Suprapubic skin (tissue), 4 donors: ENCODE results near the gene ZNF480. TPM values are rescaled to one million over a fixed set of nuclear protein-coding genes. Genes with fewer than 3 reads are reported as not detected.

ENCODE experiments used
- DNase-seq, 2 donors: peaks; one replicate each; pipeline ENCODE4 v3.0.0-alpha.2; 2019; ENCODE audit warnings: low spot score in 2 of 2
- H3K27ac ChIP-seq: fragments of 200-600 bp; sonication (generic); one replicate; pipeline ENCODE4 v1.5.1; 2019
- H3K27me3 ChIP-seq: fragments of 200-600 bp; sonication (generic); one replicate; pipeline ENCODE4 v1.5.1; 2019
- H3K36me3 ChIP-seq: fragments of 200-600 bp; sonication (generic); one replicate; pipeline ENCODE4 v1.5.1; 2019
- H3K4me1 ChIP-seq: fragments of 200-600 bp; sonication (generic); one replicate; pipeline ENCODE4 v1.5.1; 2019
- H3K4me3 ChIP-seq: fragments of 200-600 bp; sonication (generic); one replicate; pipeline ENCODE4 v1.5.1; 2019; ENCODE audit warnings: mild to moderate bottlenecking
- H3K9me3 ChIP-seq: fragments of 200-600 bp; sonication (generic); one replicate; pipeline ENCODE4 v1.5.1; 2019
- EP300 ChIP-seq: sonication (generic); formaldehyde crosslinking; IDR thresholded peaks from one replicate; pipeline ENCODE4 v1.6.1; 2017; ENCODE audit warnings: antibody characterized with exemption
- POLR2A ChIP-seq, 2 donors: fragments of 450-650 bp; IDR thresholded peaks; one replicate each; pipeline ENCODE4 v1.6.1; 2017; ENCODE audit warnings: antibody characterized with exemption in 2 of 2, mild to moderate bottlenecking in 2 of 2, moderate library complexity in 2 of 2
- POLR2AphosphoS5 ChIP-seq, 3 donors: sonication (generic); formaldehyde crosslinking; IDR thresholded peaks; one replicate each; pipeline ENCODE4 v1.6.1; 2017; ENCODE audit warnings: antibody characterized with exemption in 3 of 3
- WGBS: methylation state at CpG from one replicate; pipeline ENCODE4 v1.1.5; 2018; 5-methylcytosine and 5-hydroxymethylcytosine counted together
- total RNA-seq, 4 donors: library from RNA; depleted of rRNA; stranded (reverse); fragments of >200 nt; gene quantifications; one replicate each; pipeline ENCODE4 v1.1.0, GENCODE V29; 2016
- TF ChIP-seq, protein P1 (sequence below), 2 donors: fragments of 200-600 bp in 1 of 2; fragments of 450-650 bp in 1 of 2; sonication (generic) in 1 of 2; IDR thresholded peaks; one replicate each; pipeline ENCODE4 v1.5.1; 2016 to 2019; ENCODE audit warnings: antibody characterized with exemption in 2 of 2, mild to moderate bottlenecking in 1 of 2, moderate library complexity in 1 of 2

ZNF480 gene
- total RNA-seq, 4 donors from 2014 or later = 4.3 to 11.4 (median 7.2) TPM

DNA sequence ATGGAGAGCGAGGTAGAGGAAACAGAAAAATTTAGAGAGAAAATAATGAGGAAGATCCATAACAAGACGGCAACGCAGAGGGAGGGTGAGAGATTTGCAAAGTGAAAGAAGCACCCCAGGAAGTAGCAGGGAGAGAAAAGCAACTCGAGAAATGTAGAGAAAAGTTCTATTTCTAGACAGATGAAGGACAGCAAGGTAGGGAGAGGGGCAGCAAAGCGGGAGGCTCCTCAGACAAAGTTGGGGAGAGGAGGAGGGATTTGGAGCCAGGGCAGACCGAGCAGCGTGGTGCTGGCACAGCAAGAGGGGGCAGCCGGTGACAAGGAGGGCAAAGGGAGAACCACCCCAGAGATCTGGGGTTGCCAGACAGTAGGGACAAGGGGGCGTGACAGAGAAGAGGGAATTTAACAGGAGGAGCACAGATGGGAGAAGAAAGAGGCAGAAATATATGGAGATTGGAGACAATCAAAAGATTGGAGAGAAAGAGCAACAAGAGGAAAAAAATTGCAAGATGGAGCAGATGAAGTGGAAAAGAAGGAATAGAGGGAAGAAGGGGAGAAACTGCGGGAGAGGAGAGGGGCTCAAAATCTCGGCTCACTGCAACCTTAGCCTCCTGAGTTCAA, 26.6 kb upstream of the ZNF480 start:
- 10% methylated on average over 11 of the region's 11 CpGs for WGBS
- DNase-seq = peak in 1 of 2 donors; percentile 67
- Histone ChIP-seq H3K27me3 (no peaks in the 10 kb centered on the region), H3K36me3 (peaks cover 22% of the 10 kb centered on the region), H3K4me1 (peaks cover 26% of the 10 kb centered on the region), H3K27ac (peak overlapping the region; percentile 94), H3K9me3 (no peaks in the 10 kb centered on the region), H3K4me3 (peak overlapping the region; percentile 75)
- no peak for TF ChIP-seq EP300
- no peak for TF ChIP-seq POLR2A (IDR thresholded peaks at IDR 0.05)
- no peak for TF ChIP-seq POLR2AphosphoS5 (IDR thresholded peaks at IDR 0.05)
- TF ChIP-seq, protein P1, sequence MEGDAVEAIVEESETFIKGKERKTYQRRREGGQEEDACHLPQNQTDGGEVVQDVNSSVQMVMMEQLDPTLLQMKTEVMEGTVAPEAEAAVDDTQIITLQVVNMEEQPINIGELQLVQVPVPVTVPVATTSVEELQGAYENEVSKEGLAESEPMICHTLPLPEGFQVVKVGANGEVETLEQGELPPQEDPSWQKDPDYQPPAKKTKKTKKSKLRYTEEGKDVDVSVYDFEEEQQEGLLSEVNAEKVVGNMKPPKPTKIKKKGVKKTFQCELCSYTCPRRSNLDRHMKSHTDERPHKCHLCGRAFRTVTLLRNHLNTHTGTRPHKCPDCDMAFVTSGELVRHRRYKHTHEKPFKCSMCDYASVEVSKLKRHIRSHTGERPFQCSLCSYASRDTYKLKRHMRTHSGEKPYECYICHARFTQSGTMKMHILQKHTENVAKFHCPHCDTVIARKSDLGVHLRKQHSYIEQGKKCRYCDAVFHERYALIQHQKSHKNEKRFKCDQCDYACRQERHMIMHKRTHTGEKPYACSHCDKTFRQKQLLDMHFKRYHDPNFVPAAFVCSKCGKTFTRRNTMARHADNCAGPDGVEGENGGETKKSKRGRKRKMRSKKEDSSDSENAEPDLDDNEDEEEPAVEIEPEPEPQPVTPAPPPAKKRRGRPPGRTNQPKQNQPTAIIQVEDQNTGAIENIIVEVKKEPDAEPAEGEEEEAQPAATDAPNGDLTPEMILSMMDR (IDR thresholded peaks at IDR 0.05) = no peak

DNA sequence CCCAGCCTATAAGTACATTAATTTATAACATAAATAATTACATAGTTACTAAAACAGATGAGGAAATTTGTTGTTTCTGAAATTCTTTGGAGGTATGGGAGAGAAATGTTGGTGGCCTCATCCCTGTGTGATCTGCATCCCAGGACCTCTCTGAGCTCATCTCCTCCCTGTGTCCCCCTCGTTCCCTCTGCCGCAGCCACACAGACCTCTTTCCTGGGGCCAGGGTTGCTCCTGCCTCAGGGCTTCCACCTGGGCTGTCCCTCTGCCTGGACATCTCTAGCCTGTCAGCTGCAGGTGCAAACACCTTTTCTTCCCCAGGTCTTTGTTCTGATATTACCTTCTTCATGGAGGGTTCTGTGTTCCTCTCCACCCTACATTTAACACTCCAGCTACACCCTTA, 23.7 kb upstream of the ZNF480 start:
- no peaks in the 10 kb centered on the region for H3K27me3 ChIP-seq
- WGBS = 94% methylated on average over 2 of the region's 2 CpGs
- peaks cover 30% of the 10 kb centered on the region for H3K4me1 ChIP-seq
- H3K27ac ChIP-seq = no peak overlapping the region
- H3K9me3 ChIP-seq = no peaks in the 10 kb centered on the region
- no peak overlapping the region for H3K4me3 ChIP-seq
- no peak for TF ChIP-seq EP300
- no peak for TF ChIP-seq POLR2A (IDR thresholded peaks at IDR 0.05)
- no peak for TF ChIP-seq POLR2AphosphoS5 (IDR thresholded peaks at IDR 0.05)
- TF ChIP-seq, protein P1 (IDR thresholded peaks at IDR 0.05) = no peak
- no peak for DNase-seq
- peaks cover 27% of the 10 kb centered on the region for H3K36me3 ChIP-seq

DNA sequence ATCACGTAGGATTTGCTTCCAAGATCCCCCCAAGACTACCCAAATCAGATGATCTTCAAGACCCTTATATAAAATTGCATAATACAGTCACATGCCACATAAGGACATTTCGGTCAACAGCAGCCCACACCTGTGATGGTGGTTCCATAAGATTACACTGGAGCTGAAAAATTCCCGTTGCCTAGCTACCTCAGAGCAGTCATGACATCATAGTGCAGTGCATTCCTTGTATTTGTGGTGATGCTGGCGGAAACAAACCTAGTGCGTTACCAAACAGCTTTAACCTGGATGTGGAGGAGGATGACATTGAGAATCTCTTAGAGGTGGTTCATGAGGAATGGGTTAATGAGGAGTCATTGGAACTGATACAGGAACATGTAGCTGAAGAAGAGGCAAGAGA, 22.8 kb upstream of the ZNF480 start:
- Histone ChIP-seq H3K4me3 (no peak overlapping the region), H3K4me1 (peaks cover 25% of the 10 kb centered on the region), H3K27ac (no peak overlapping the region), H3K27me3 (no peaks in the 10 kb centered on the region), H3K9me3 (no peaks in the 10 kb centered on the region), H3K36me3 (peaks cover 27% of the 10 kb centered on the region)
- no peak for TF ChIP-seq POLR2A (IDR thresholded peaks at IDR 0.05)
- no peak for TF ChIP-seq EP300
- TF ChIP-seq, protein P1 (IDR thresholded peaks at IDR 0.05) = no peak
- no peak for TF ChIP-seq POLR2AphosphoS5 (IDR thresholded peaks at IDR 0.05)
- no peak for DNase-seq
- WGBS = 71% methylated on average over 5 of the region's 5 CpGs

DNA sequence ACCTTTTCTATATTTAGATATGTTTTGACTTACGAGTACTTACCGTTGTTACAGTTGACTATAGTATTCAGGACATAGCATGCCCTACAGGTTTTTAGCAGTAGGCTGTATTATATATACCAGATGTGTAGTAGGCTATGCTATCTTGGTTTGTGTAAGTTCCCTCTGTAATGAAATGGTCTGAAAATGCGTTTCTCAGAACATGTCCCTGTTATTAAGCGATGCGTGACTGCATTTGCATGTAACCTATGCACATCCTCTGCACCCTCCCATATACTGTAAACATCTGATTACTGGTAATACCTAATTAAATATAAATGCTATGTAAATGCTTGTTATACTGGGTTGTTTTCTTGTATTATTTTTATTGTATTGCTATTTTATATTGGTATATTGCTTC, 21.0 kb upstream of the ZNF480 start:
- H3K4me3 ChIP-seq = no peak overlapping the region
- WGBS = 83% methylated on average over 5 of the region's 5 CpGs
- peaks cover 17% of the 10 kb centered on the region for H3K4me1 ChIP-seq
- DNase-seq = no peak
- TF ChIP-seq EP300 (no peak), POLR2AphosphoS5 (IDR thresholded peaks at IDR 0.05) (no peak), POLR2A (IDR thresholded peaks at IDR 0.05) (no peak)
- TF ChIP-seq, protein P1 (IDR thresholded peaks at IDR 0.05) = no peak
- H3K27me3 ChIP-seq = no peaks in the 10 kb centered on the region
- no peaks in the 10 kb centered on the region for H3K9me3 ChIP-seq
- H3K27ac ChIP-seq = no peak overlapping the region
- H3K36me3 ChIP-seq = peaks cover 27% of the 10 kb centered on the region

DNA sequence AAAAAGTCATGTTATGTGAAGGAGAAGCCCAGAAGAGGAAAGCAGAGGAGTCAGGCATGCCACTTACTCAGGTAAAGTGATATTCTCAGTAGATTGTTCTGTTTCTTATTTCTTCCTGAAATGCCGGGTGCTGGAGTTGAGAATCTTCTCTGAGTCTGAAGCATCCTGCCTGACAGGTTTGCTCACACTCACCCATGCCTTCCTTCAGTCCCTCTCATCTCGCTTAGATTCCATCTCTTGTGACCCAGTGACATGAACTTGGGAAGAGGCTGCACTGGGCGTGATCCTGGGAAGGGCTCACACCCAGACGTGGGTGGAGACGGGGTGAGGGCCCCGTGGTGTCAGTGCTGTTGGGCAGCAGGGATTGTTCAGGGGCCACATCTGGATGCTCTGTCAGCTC, 19.5 kb upstream of the ZNF480 start:
- H3K27me3 ChIP-seq = no peaks in the 10 kb centered on the region
- no peak for TF ChIP-seq POLR2AphosphoS5 (IDR thresholded peaks at IDR 0.05)
- TF ChIP-seq, protein P1 (IDR thresholded peaks at IDR 0.05) = no peak
- no peak for TF ChIP-seq EP300
- TF ChIP-seq POLR2A (IDR thresholded peaks at IDR 0.05) = no peak
- peaks cover 13% of the 10 kb centered on the region for H3K4me1 ChIP-seq
- H3K27ac ChIP-seq = no peak overlapping the region
- H3K9me3 ChIP-seq = no peaks in the 10 kb centered on the region
- peaks cover 35% of the 10 kb centered on the region for H3K36me3 ChIP-seq
- WGBS = 68% methylated on average over 6 of the region's 6 CpGs
- no peak for DNase-seq
- H3K4me3 ChIP-seq = no peak overlapping the region
